SK-N-MC (cell line): ENCODE measurements around the gene DCLRE1B.

Experiments
- EZH2 ChIP-seq: fragments of 200-600 bp; sonication (generic); IDR thresholded peaks from one replicate; pipeline ENCODE4 v1.6.1; 2017; ENCODE audit warnings: antibody characterized with exemption
- FOXP2 ChIP-seq: optimal IDR thresholded peaks from 2 replicates; pipeline ENCODE3; 2011; ENCODE audit warnings: mild to moderate bottlenecking, moderate library complexity; ENCODE audit not compliant: insufficient read depth; ENCODE audit errors: extremely low read length, control extremely low read depth
- POLR2AphosphoS5 ChIP-seq: IDR thresholded peaks from 2 replicates; pipeline ENCODE4 v1.6.1; 2012; ENCODE audit warnings: mild to moderate bottlenecking, low read depth, low read length, borderline replicate concordance

- no peak for TF ChIP-seq EZH2
- no peak for TF ChIP-seq POLR2AphosphoS5
- TF ChIP-seq FOXP2, result no peak
Measured at GRCh38 chr1:113937146-113937545, 32.0 kb downstream of the DCLRE1B start.
